CD4-positive, alpha-beta T cell treated with Interleukin-15 for 4 hours (primary cell): ENCODE data around the gene CACNA1S.

Source experiments
- DNase-seq: peaks from one replicate; pipeline ENCODE4 v3.0.0-alpha.2; 2020; ENCODE audit warnings: low spot score

The CACNA1S gene

DNA sequence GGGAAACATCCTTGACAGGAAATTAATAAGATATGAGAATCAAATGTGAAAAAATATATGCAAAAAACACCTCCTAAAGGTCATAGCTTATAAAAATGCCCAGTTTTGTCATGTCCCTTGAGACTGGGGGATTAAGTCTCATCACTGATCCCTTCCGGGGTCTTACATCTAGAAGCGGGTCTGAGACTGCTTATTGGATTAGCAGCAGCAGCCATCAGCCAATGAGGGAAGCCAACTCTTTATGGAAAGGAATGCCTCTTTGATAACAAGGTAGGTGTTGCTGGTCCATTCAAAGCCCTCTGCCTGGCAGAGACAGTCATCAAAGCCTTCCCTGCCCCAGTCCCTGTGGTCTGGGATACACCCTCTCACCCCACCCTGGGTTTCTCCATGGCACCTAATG lies 3.9 kb upstream of the CACNA1S start:
- DNase-seq = no peak

- no peak for DNase-seq
These were observed 3.2 kb upstream of the CACNA1S start for GRCh38 chr1:201115390-201115937.

- peak; percentile 73 for DNase-seq
These were observed 2.3 kb upstream of the CACNA1S start for GRCh38 chr1:201114245-201115131.

- DNase-seq = no peak
These were observed 1.4 kb upstream of the CACNA1S start for GRCh38 chr1:201113451-201114244.

DNA sequence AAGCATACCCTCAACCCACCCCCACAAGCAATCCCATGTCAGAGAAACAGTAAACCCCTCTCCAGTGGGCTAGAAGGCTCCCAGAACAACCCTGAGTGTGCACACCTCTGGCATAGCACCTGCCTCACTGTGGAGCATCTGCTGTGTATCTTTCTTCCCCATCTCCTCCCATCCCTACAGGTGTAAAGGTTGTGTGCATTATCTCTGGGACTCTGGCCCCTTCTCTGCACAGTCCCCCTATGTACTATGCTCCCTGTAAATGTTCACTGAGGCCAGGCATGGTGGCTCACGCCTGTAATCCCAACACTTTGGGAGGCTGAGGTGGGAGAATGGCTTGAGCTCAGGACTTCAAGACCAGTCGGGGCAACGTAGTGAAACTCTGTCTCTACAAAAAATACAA lies 700 bp upstream of the CACNA1S start:
- no peak for DNase-seq

DNA sequence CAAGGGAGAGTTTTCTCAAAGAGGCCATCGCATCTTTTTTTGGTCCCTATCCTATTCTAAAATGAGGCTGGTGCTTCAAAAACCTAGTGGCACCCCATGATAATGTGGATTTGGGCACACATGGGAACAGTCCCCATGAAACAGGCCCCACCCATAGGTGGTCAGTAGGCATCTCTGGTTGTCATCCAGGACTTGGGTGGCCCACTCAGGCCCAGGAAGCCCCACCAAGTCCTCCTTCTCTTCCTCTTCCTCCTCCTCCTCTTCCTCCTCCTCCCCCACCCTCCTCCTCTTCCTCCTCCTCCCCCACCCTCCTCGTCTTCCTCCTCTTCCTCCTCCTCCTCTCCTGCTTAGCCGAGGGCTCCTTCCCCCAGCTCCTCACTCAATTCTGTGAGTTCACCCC lies 554 bp downstream of the CACNA1S start:
- DNase-seq = no peak

- no peak for DNase-seq
These were observed 1.1 kb downstream of the CACNA1S start for GRCh38 chr1:201111156-201111555.

GRCh38 chr1:201110616-201111015 lies 1.6 kb downstream of the CACNA1S start:
- no peak for DNase-seq

- no peak for DNase-seq
These were observed 2.1 kb downstream of the CACNA1S start for GRCh38 chr1:201110138-201110537.

- DNase-seq = no peak
These were observed 2.6 kb downstream of the CACNA1S start for GRCh38 chr1:201109651-201110050.

- DNase-seq = no peak
These were observed 3.6 kb downstream of the CACNA1S start for GRCh38 chr1:201108614-201109013.

- no peak for DNase-seq
These were observed 6.5 kb downstream of the CACNA1S start for GRCh38 chr1:201105688-201106087.

GRCh38 chr1:201104141-201104540 lies 8.1 kb downstream of the CACNA1S start:
- no peak for DNase-seq

- no peak for DNase-seq
These were observed 8.6 kb downstream of the CACNA1S start for GRCh38 chr1:201103666-201104065.

GRCh38 chr1:201100169-201100930 lies 11.9 kb downstream of the CACNA1S start:
- DNase-seq = no peak

- no peak for DNase-seq
These were observed 13.1 kb downstream of the CACNA1S start for GRCh38 chr1:201098992-201099677.

DNA sequence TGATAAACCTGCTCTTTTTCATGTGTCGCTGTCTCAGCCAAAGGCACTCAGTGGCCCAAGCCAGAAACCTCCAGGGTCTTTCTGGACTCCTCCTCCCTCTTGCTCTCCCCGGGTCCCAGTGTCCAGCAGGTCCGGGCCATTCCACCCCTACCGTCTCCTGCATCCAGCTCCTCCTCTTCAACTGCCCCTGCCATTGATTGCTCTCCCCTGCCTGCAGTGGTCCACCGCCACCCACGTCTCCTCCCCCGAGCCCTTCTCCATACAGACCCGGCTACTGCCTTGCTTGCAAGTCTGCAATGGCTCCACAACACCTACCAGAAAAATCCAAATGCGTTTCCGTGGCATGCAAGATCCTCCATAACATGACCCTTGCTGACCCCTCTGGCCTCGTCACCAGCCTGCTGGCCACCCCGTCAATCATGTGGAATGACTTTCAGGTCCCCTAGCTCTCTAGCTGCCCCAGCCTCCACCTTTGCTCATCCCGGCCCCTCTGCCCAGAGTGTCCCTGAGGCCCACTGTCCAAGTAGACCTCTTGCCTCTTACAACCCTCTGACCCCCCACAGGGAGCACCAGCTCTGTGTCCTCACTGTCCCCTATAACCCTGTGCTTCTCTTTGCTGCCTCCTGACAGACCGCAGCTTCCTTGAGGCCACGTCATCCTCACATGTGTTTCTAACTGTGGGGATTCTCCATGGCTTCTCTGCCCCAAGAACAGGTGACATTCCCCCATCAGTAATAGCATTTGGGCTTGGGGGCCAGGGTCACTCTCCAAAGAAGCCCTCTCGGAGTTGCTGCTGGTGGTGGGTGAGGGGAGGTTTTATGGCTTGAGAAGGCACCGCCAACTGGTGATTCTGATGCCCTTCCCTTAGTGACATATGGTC lies 15.0 kb downstream of the CACNA1S start:
- no peak for DNase-seq

GRCh38 chr1:201096041-201096461 lies 16.2 kb downstream of the CACNA1S start:
- no peak for DNase-seq

GRCh38 chr1:201095581-201095980 lies 16.6 kb downstream of the CACNA1S start:
- no peak for DNase-seq

- DNase-seq = no peak
These were observed 17.4 kb downstream of the CACNA1S start for GRCh38 chr1:201094832-201095231.
